HCT116 (cell line): ENCODE results near the gene RBP7. TPM values are rescaled to one million over a fixed set of nuclear protein-coding genes. Genes with fewer than 3 reads are reported as not detected.

Experiments used
- ATAC-seq: fragments of 200-7000 bp; cut with Tn5 transposase; 2 replicates; pipeline ENCODE4 v1.9.1; 2020; ENCODE audit warnings: mild to moderate bottlenecking, moderate library complexity
- BruUV-seq: library from RNA; stranded (reverse); fragments of 400-500 nt; replicated peaks from 2 replicates; lab custom pipeline; 2021; lab: Mats Ljungman, UMichigan
- CTCF ChIA-PET: fragments of 300-600 bp; sonication (Branson Sonifier 250); formaldehyde crosslinking; loops from one replicate; lab custom pipeline; 2021; ENCODE audit warnings: antibody characterized with exemption; lab: Charles Lee
- POLR2A ChIA-PET: fragments of 300-600, 350-600 bp; sonication (Branson Sonifier 250); formaldehyde crosslinking; loops from one replicate; lab custom pipeline; 2021; ENCODE audit warnings: antibody characterized with exemption; lab: Charles Lee
- RAD21 ChIA-PET, 2 experiments: fragments of 300-600 bp; sonication (Branson Sonifier 250); formaldehyde crosslinking; loops; one replicate each; lab custom pipeline; 2023; ENCODE audit warnings: low total read pairs in 2 of 2; ENCODE audit not compliant: uncharacterized antibody in 2 of 2, unreplicated experiment in 2 of 2, low non-redundant PET in 1 of 2; lab: Charles Lee
- DNase-seq: peaks from one replicate; pipeline ENCODE4 v3.0.0-alpha.2; 2010; ENCODE audit warnings: low read depth, low spot score
- H2AFZ ChIP-seq: fragments of 200-600 bp; shearing (Covaris generic), sonication (generic); 2 replicates; pipeline ENCODE4 v1.6.1; 2017; ENCODE audit warnings: low read depth, mixed run types, mixed read lengths, antibody characterized with exemption, low read length; ENCODE audit not compliant: poor library complexity, severe bottlenecking
- H3K27ac ChIP-seq: 2 replicates; pipeline ENCODE4 v1.5.1; 2012; ENCODE audit warnings: low read depth, low read length
- H3K27me3 ChIP-seq: fragments of 200-600 bp; sonication (generic); 2 replicates; pipeline ENCODE4 v1.6.1; 2016; ENCODE audit warnings: mixed run types, low read length, mixed read lengths; ENCODE audit not compliant: insufficient read depth
- H3K36me3 ChIP-seq, 2 experiments: fragments of 200-500 bp in 1 of 2; fragments of 200-600 bp in 1 of 2; sonication (Bioruptor generic) in 1 of 2; sonication (generic) in 1 of 2; 2 replicates each; pipeline versions ENCODE4 v1.5.1 to v1.6.1; 2014 to 2016; ENCODE audit warnings: low read length in 2 of 2, inconsistent platforms in 1 of 2, mixed read lengths in 1 of 2, mixed run types in 1 of 2; ENCODE audit not compliant: insufficient read depth in 2 of 2, control insufficient read depth in 1 of 2
- H3K4me1 ChIP-seq, 2 experiments: fragments of 200-600 bp in 1 of 2; sonication (generic) in 1 of 2; 2 replicates each; pipeline versions ENCODE4 v1.5.1 to v1.6.1; 2012 to 2017; ENCODE audit warnings: low read length in 2 of 2, inconsistent platforms in 1 of 2, mild to moderate bottlenecking in 1 of 2, mixed read lengths in 1 of 2, mixed run types in 1 of 2, moderate library complexity in 1 of 2; ENCODE audit not compliant: insufficient read depth in 2 of 2, control insufficient read depth in 1 of 2
- H3K4me2 ChIP-seq: fragments of 200-600 bp; sonication (generic); 2 replicates; pipeline ENCODE4 v1.6.1; 2017; ENCODE audit warnings: mixed run types, low read length, mixed read lengths
- H3K4me3 ChIP-seq, 2 experiments: fragments of 200-600 bp in 1 of 2; sonication (generic) in 1 of 2; replicated peaks in 1 of 2; 2 replicates each; pipeline ENCODE4 v1.5.1; 2011 to 2016; ENCODE audit warnings: low read length in 2 of 2, control low read depth in 1 of 2, low read depth in 1 of 2, mild to moderate bottlenecking in 1 of 2, mixed read lengths in 1 of 2, mixed run types in 1 of 2
- H3K79me2 ChIP-seq: fragments of 200-600 bp; sonication (generic); 2 replicates; pipeline ENCODE4 v1.6.1; 2017; ENCODE audit warnings: mild to moderate bottlenecking, mixed run types, low read length, moderate library complexity, mixed read lengths; ENCODE audit not compliant: insufficient read depth
- H3K9ac ChIP-seq: fragments of 200-600 bp; sonication (generic); 2 replicates; pipeline ENCODE4 v1.6.1; 2016; ENCODE audit warnings: low read length, mixed read lengths
- H3K9me2 ChIP-seq: fragments of 200-600 bp; sonication (generic), shearing (Covaris generic); 2 replicates; pipeline ENCODE4 v1.6.1; 2017; ENCODE audit warnings: mixed run types, mild to moderate bottlenecking, moderate library complexity; ENCODE audit not compliant: insufficient read depth
- H3K9me3 ChIP-seq, 2 experiments: fragments of 200-500 bp in 1 of 2; fragments of 200-600 bp in 1 of 2; sonication (Bioruptor generic) in 1 of 2; sonication (generic) in 1 of 2; 2 replicates each; pipeline ENCODE4 v1.6.1; 2014 to 2017; ENCODE audit warnings: low read length in 2 of 2, mixed read lengths in 2 of 2, inconsistent platforms in 1 of 2, low read depth in 1 of 2, mild to moderate bottlenecking in 1 of 2, mixed run types in 1 of 2, moderate library complexity in 1 of 2; ENCODE audit not compliant: control insufficient read depth in 1 of 2, insufficient read depth in 1 of 2
- H4K20me1 ChIP-seq: fragments of 200-600 bp; sonication (generic), shearing (Covaris generic); 2 replicates; pipeline ENCODE4 v1.6.1; 2017; ENCODE audit warnings: mixed run types, mild to moderate bottlenecking, moderate library complexity; ENCODE audit not compliant: insufficient read depth
- CBX3 ChIP-seq: IDR thresholded peaks from 2 replicates; pipeline ENCODE4 v1.6.1; 2012; ENCODE audit warnings: low read depth
- CTCF ChIP-seq, 3 experiments: fragments of 200-600 bp in 1 of 3; sonication (generic) in 1 of 3; IDR thresholded peaks in 2 of 3; conservative IDR thresholded peaks in 1 of 3; 2 replicates each; pipeline ENCODE4 v1.5.1; 2012 to 2017; ENCODE audit warnings: low read depth in 2 of 3, low read length in 2 of 3, antibody characterized with exemption in 1 of 3, borderline replicate concordance in 1 of 3, control low read depth in 1 of 3, mild to moderate bottlenecking in 1 of 3, mixed read lengths in 1 of 3, mixed run types in 1 of 3, moderate library complexity in 1 of 3; ENCODE audit not compliant: insufficient read depth in 1 of 3
- EGR1 ChIP-seq: IDR thresholded peaks from 2 replicates; pipeline ENCODE4 v1.6.1; 2012; ENCODE audit warnings: low read depth
- EZH2 ChIP-seq: fragments of 200-600 bp; sonication (generic); IDR thresholded peaks from 2 replicates; pipeline ENCODE4 v1.6.1; 2017; ENCODE audit warnings: antibody characterized with exemption, mixed run types
- FOSL1 ChIP-seq: IDR thresholded peaks from 2 replicates; pipeline ENCODE4 v1.6.1; 2012; ENCODE audit warnings: low read depth
- JUND ChIP-seq: IDR thresholded peaks from 2 replicates; pipeline ENCODE4 v1.6.1; 2012
- MAX ChIP-seq: IDR thresholded peaks from 2 replicates; pipeline ENCODE4 v1.6.1; 2012
- POLR2A ChIP-seq: IDR thresholded peaks from 2 replicates; pipeline ENCODE4 v1.7.0; 2011; ENCODE audit warnings: borderline replicate concordance; ENCODE audit not compliant: insufficient read depth, insufficient read length; ENCODE audit errors: extremely low read depth
- POLR2AphosphoS5 ChIP-seq: IDR thresholded peaks from 2 replicates; pipeline ENCODE4 v1.6.1; 2011; ENCODE audit warnings: mild to moderate bottlenecking, low read depth, low read length, moderate library complexity
- SIN3A ChIP-seq: IDR thresholded peaks from 2 replicates; pipeline ENCODE4 v1.6.1; 2012; ENCODE audit warnings: low read depth
- SP1 ChIP-seq: IDR thresholded peaks from 2 replicates; pipeline ENCODE4 v1.6.1; 2012; ENCODE audit warnings: low read depth
- SRF ChIP-seq: IDR thresholded peaks from 2 replicates; pipeline ENCODE4 v1.6.1; 2012; ENCODE audit warnings: low read depth
- TCF7L2 ChIP-seq: IDR thresholded peaks from 2 replicates; pipeline ENCODE4 v1.7.0; 2011; ENCODE audit warnings: borderline replicate concordance, inconsistent platforms; ENCODE audit not compliant: insufficient read depth, insufficient read length; ENCODE audit errors: extremely low read depth
- YY1 ChIP-seq: IDR thresholded peaks from 2 replicates; pipeline ENCODE4 v1.6.1; 2011; ENCODE audit warnings: low read length, low read depth, moderate library complexity, mild to moderate bottlenecking; ENCODE audit not compliant: insufficient replicate concordance; ENCODE audit errors: extremely low read depth
- ZNF274 ChIP-seq: fragments of 200-500 bp; sonication (Bioruptor generic); IDR thresholded peaks from 2 replicates; pipeline ENCODE4 v1.6.1; 2014; ENCODE audit warnings: mild to moderate bottlenecking, low read depth, low read length, inconsistent platforms
- intact Hi-C: fragments of 100-400 bp; cut with micrococcal nuclease; formaldehyde crosslinking; loops from 2 replicates; pipeline ENCODE4 v1.10.0; 2022
- total RNA-seq: library from RNA; stranded (reverse); gene quantifications from one replicate; pipeline ENCODE4 v1.2.1, GENCODE V29; 2021; ENCODE audit not compliant: unreplicated experiment
- TF ChIP-seq, protein P1 (sequence below): IDR thresholded peaks from 2 replicates; pipeline ENCODE4 v1.6.1; 2011; ENCODE audit warnings: mild to moderate bottlenecking, low read length, moderate library complexity; ENCODE audit not compliant: insufficient replicate concordance; ENCODE audit errors: extremely low read depth

RBP7 gene
- total RNA-seq, 1 experiment from 2014 or later, result 45.6 TPM

GRCh38 chr1:10054465-10054864 lies 57.4 kb downstream of the RBP7 start:
- H3K9ac ChIP-seq, result no peak overlapping the region
- CTCF ChIA-PET, result no interaction called here
- H3K4me1 ChIP-seq, result no peaks in the 10 kb centered on the region
- BruUV-seq, result no TSS peak
- H3K27me3 ChIP-seq, result no peaks in the 10 kb centered on the region
- H3K9me2 ChIP-seq, result no peaks in the 10 kb centered on the region
- H3K4me2 ChIP-seq, result no peak overlapping the region
- no peaks in the 10 kb centered on the region for H4K20me1 ChIP-seq
- no peak overlapping the region for H3K27ac ChIP-seq
- no peak overlapping the region for H3K4me3 ChIP-seq
- peaks cover 79% of the 10 kb centered on the region for H3K79me2 ChIP-seq
- TF ChIP-seq MAX (no peak), EGR1 (no peak), YY1 (no peak), ZNF274 (no peak)
- ATAC-seq (no peak), DNase-seq (no peak)
- H3K36me3 ChIP-seq, result no peaks in the 10 kb centered on the region
- RAD21 ChIA-PET, result no interaction called here
- intact Hi-C loops, result no loop called here
- POLR2A ChIA-PET, result no interaction called here
- H3K9me3 ChIP-seq, result no peaks in the 10 kb centered on the region
- H2AFZ ChIP-seq, result no peak overlapping the region

GRCh38 chr1:10056599-10056987 lies 59.6 kb downstream of the RBP7 start:
- Histone ChIP-seq H3K36me3 (no peaks in the 10 kb centered on the region), H3K27ac (no peak overlapping the region), H3K79me2 (peaks cover 72% of the 10 kb centered on the region), H3K4me2 (no peak overlapping the region), H3K9ac (no peak overlapping the region), H3K4me1 (no peaks in the 10 kb centered on the region), H2AFZ (no peak overlapping the region), H3K9me2 (no peaks in the 10 kb centered on the region), H3K4me3 (no peak overlapping the region), H4K20me1 (no peaks in the 10 kb centered on the region), H3K27me3 (no peaks in the 10 kb centered on the region), H3K9me3 (no peaks in the 10 kb centered on the region)
- ChIA-PET CTCF (no interaction called here), POLR2A (no interaction called here), RAD21 (interaction anchor here in 1 of 2 experiments (0.6 kb wide), 1 partner anchor 331 kb away, joined by 3 read pairs; no protein-coding TSS in a partner anchor)
- ATAC-seq, result no peak
- no TSS peak for BruUV-seq
- no peak for DNase-seq
- TF ChIP-seq POLR2AphosphoS5, result no peak
- no peak for TF ChIP-seq CTCF (IDR thresholded peaks at IDR 0.05 in 2 of 3, conservative IDR thresholded peaks at IDR 0.05 in 1 of 3; ENCODE audit: borderline replicate concordance in 1 of 3, insufficient read depth in 1 of 3, low read depth in 2 of 3, low read length in 2 of 3)
- TF ChIP-seq ZNF274, result no peak
- TF ChIP-seq POLR2A, result no peak
- TF ChIP-seq TCF7L2, result no peak
- TF ChIP-seq CBX3, result no peak
- no peak for TF ChIP-seq JUND
- no peak for TF ChIP-seq FOSL1
- no peak for TF ChIP-seq MAX
- TF ChIP-seq SP1, result no peak
- no peak for TF ChIP-seq EZH2
- no peak for TF ChIP-seq SIN3A
- TF ChIP-seq, protein P1, sequence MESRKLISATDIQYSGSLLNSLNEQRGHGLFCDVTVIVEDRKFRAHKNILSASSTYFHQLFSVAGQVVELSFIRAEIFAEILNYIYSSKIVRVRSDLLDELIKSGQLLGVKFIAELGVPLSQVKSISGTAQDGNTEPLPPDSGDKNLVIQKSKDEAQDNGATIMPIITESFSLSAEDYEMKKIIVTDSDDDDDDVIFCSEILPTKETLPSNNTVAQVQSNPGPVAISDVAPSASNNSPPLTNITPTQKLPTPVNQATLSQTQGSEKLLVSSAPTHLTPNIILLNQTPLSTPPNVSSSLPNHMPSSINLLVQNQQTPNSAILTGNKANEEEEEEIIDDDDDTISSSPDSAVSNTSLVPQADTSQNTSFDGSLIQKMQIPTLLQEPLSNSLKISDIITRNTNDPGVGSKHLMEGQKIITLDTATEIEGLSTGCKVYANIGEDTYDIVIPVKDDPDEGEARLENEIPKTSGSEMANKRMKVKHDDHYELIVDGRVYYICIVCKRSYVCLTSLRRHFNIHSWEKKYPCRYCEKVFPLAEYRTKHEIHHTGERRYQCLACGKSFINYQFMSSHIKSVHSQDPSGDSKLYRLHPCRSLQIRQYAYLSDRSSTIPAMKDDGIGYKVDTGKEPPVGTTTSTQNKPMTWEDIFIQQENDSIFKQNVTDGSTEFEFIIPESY, result no peak
- no peak for TF ChIP-seq SRF
- no peak for TF ChIP-seq EGR1
- intact Hi-C loops, result no loop called here
